Fibroblast of lung (primary cell): Measurements from ENCODE around the gene JKAMP. TPM values are rescaled to one million over a fixed set of nuclear protein-coding genes. Genes with fewer than 3 reads are reported as not detected.

Experiments used
- DNase-seq, 2 donors: peaks; one replicate each; pipeline versions ENCODE4 v3.0.0 to v3.0.0-alpha.2; 2010; ENCODE audit warnings: low read depth in 2 of 2
- H2AFZ ChIP-seq: 2 replicates; pipeline ENCODE4 v1.5.1; 2012; ENCODE audit warnings: low read length, control low read depth, inconsistent platforms
- H3K27ac ChIP-seq: 2 replicates; pipeline ENCODE4 v1.5.1; 2011; ENCODE audit warnings: low read length, control low read depth; ENCODE audit not compliant: insufficient read depth
- H3K27me3 ChIP-seq: 2 replicates; pipeline ENCODE4 v1.5.1; 2011; ENCODE audit warnings: mild to moderate bottlenecking, low read length; ENCODE audit not compliant: control insufficient read depth, insufficient read depth
- H3K36me3 ChIP-seq: 2 replicates; pipeline ENCODE4 v1.5.1; 2011; ENCODE audit warnings: low read length; ENCODE audit not compliant: control insufficient read depth, insufficient read depth
- H3K4me1 ChIP-seq: 2 replicates; pipeline ENCODE4 v1.5.1; 2011; ENCODE audit warnings: low read length; ENCODE audit not compliant: control insufficient read depth, insufficient read depth; ENCODE audit errors: extremely low read depth
- H3K4me2 ChIP-seq: 2 replicates; pipeline ENCODE4 v1.5.1; 2011; ENCODE audit warnings: low read length, control low read depth; ENCODE audit not compliant: insufficient read depth; ENCODE audit errors: extremely low read depth
- H3K4me3 ChIP-seq, 4 experiments: fragments of 200-600 bp in 1 of 4; sonication (generic) in 1 of 4; replicated peaks in 1 of 4; 2 replicates each; pipeline ENCODE4 v1.5.1; 2011 to 2016; ENCODE audit warnings: low read length in 4 of 4, low read depth in 3 of 4, mild to moderate bottlenecking in 3 of 4, control low read depth in 2 of 4, inconsistent platforms in 1 of 4, mixed read lengths in 1 of 4; ENCODE audit not compliant: insufficient read depth in 1 of 4; ENCODE audit errors: control extremely low read depth in 1 of 4
- H3K79me2 ChIP-seq: 2 replicates; pipeline ENCODE4 v1.5.1; 2012; ENCODE audit warnings: mild to moderate bottlenecking, low read length, inconsistent platforms; ENCODE audit not compliant: control insufficient read depth, insufficient read depth
- H3K9ac ChIP-seq: 2 replicates; pipeline ENCODE4 v1.5.1; 2011; ENCODE audit warnings: mild to moderate bottlenecking, low read length, control low read depth; ENCODE audit not compliant: insufficient read depth
- H3K9me3 ChIP-seq: 2 replicates; pipeline ENCODE4 v1.5.1; 2012; ENCODE audit warnings: low read depth, low read length; ENCODE audit not compliant: control insufficient read depth, insufficient read depth
- H4K20me1 ChIP-seq: 2 replicates; pipeline ENCODE4 v1.5.1; 2011; ENCODE audit warnings: low read length; ENCODE audit not compliant: control insufficient read depth, insufficient read depth; ENCODE audit errors: extremely low read depth
- CTCF ChIP-seq, 2 donors: IDR thresholded peaks in 1 of 2; conservative IDR thresholded peaks in 1 of 2; 1 replicate in 1 of 2; 2 replicates in 1 of 2; pipeline ENCODE4 v1.5.1; 2011 to 2012; ENCODE audit warnings: low read length in 2 of 2, control low read depth in 1 of 2, inconsistent platforms in 1 of 2, low read depth in 1 of 2, mild to moderate bottlenecking in 1 of 2
- EZH2 ChIP-seq: IDR thresholded peaks from 2 replicates; pipeline ENCODE4 v1.5.1; 2012; ENCODE audit warnings: low read length, control low read depth, mild to moderate bottlenecking; ENCODE audit errors: missing control alignments
- polyA plus RNA-seq, 2 donors: library from polyadenylated mRNA; depleted of rRNA in 1 of 2; stranded (reverse) in 1 of 2; unstranded in 1 of 2; fragments of >200 nt; gene quantifications; 2 replicates each; pipeline ENCODE4 v1.2.1, GENCODE V29; 2011 to 2012; ENCODE audit warnings: missing spikeins in 1 of 2
- total RNA-seq: library from RNA; depleted of rRNA; stranded (reverse); fragments of >200 nt; gene quantifications from 2 replicates; pipeline ENCODE4 v1.2.1, GENCODE V29; 2014

Gene JKAMP
- total and polyA plus RNA-seq, 2 donors (not counting 1 experiment from before 2014, with no cell fraction given): 80.1 to 207 TPM

GRCh38 chr14:59540852-59541251 is 56.5 kb downstream of the JKAMP start:
- Histone ChIP-seq H3K36me3 (no peaks in the 10 kb centered on the region), H3K9me3 (no peaks in the 10 kb centered on the region), H3K27ac (no peak overlapping the region), H4K20me1 (no peaks in the 10 kb centered on the region), H3K79me2 (no peaks in the 10 kb centered on the region), H3K4me2 (no peak overlapping the region), H3K4me3 (no peak overlapping the region), H2AFZ (no peak overlapping the region), H3K9ac (no peak overlapping the region), H3K27me3 (no peaks in the 10 kb centered on the region), H3K4me1 (no peaks in the 10 kb centered on the region)
- TF ChIP-seq EZH2 (no peak), CTCF (conservative IDR thresholded peaks at IDR 0.05 in 1 of 2, IDR thresholded peaks at IDR 0.05 in 1 of 2; ENCODE audit: low read depth in 1 of 2, low read length in 2 of 2) (no peak)
- DNase-seq: no peak

DNA sequence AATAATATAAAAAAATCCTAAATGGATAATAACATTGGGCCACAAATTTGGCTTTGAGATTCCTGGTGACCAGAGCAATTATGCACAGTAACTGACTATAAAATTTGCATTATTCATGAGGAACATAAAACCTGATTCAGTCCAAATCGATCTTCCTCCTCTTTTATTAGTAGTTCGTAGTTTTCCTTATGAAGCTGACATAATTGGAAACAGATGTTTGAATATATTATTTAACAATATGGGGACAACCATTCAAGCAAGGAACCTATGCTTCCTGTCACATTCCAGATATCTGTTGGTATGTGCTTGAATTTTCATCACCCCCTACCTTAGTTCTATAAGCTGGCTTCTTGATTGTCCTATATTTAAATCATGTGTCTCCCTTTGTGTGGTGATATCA is 57.4 kb downstream of the JKAMP start:
- DNase-seq: no peak
- H4K20me1 ChIP-seq: no peaks in the 10 kb centered on the region
- TF ChIP-seq CTCF (conservative IDR thresholded peaks at IDR 0.05 in 1 of 2, IDR thresholded peaks at IDR 0.05 in 1 of 2; ENCODE audit: low read depth in 1 of 2, low read length in 2 of 2) (no peak), EZH2 (no peak)

DNA sequence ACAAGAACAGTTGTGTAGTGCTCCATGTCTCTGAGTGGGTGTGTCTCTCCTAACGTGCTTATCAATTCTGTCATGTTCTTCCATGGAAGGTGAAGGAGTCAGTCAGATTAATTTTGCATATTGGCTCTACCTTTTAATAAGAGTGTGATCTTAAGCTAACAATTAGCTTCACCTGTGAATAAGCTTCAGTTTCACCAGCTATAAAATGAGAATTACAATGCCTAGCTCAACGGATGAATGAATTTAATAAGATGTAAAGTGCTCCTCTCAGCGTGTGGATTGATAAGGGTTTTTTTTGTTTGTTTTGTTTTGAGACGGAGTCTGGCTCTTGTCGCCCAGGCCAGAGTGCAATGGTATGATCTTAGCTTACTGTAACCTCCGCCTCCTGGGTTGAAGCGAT is 59.6 kb downstream of the JKAMP start:
- no peak overlapping the region for H3K27ac ChIP-seq
- H3K4me3 ChIP-seq: no peak overlapping the region
- no peaks in the 10 kb centered on the region for H3K79me2 ChIP-seq
- H3K4me2 ChIP-seq: no peak overlapping the region
- DNase-seq: no peak
- H3K27me3 ChIP-seq: no peaks in the 10 kb centered on the region
- H3K36me3 ChIP-seq: no peaks in the 10 kb centered on the region
- H2AFZ ChIP-seq: no peak overlapping the region
- H3K9ac ChIP-seq: no peak overlapping the region
- no peak for TF ChIP-seq CTCF (conservative IDR thresholded peaks at IDR 0.05 in 1 of 2, IDR thresholded peaks at IDR 0.05 in 1 of 2; ENCODE audit: low read depth in 1 of 2, low read length in 2 of 2)
- TF ChIP-seq EZH2: no peak
- no peaks in the 10 kb centered on the region for H4K20me1 ChIP-seq
- no peaks in the 10 kb centered on the region for H3K4me1 ChIP-seq
- H3K9me3 ChIP-seq: no peaks in the 10 kb centered on the region

More for the DNA sequence above, 57.4 kb downstream of the JKAMP start:
- no peaks in the 10 kb centered on the region for H3K27me3 ChIP-seq
- H3K9me3 ChIP-seq: no peaks in the 10 kb centered on the region
- H2AFZ ChIP-seq: no peak overlapping the region
- no peaks in the 10 kb centered on the region for H3K79me2 ChIP-seq
- H3K4me1 ChIP-seq: no peaks in the 10 kb centered on the region
- H3K4me2 ChIP-seq: no peak overlapping the region
- no peak overlapping the region for H3K27ac ChIP-seq
- no peak overlapping the region for H3K9ac ChIP-seq
- no peaks in the 10 kb centered on the region for H3K36me3 ChIP-seq
- no peak overlapping the region for H3K4me3 ChIP-seq
